Neural cell (in vitro differentiated cells): Measurements from ENCODE around the gene BIRC6. TPM values are rescaled to one million over a fixed set of nuclear protein-coding genes. Genes with fewer than 3 reads are reported as not detected.

Source experiments
- H2AFZ ChIP-seq: fragments of 200-600, 300-800 bp; sonication (generic), shearing (Covaris generic); 2 replicates; pipeline ENCODE4 v1.6.0; 2014; ENCODE audit warnings: low read depth, mild to moderate bottlenecking, antibody characterized with exemption, low read length, moderate library complexity
- H3F3A ChIP-seq: fragments of 200-600 bp; shearing (Covaris generic); 2 replicates; pipeline ENCODE4 v1.6.1; 2016; ENCODE audit warnings: mild to moderate bottlenecking, moderate library complexity, mixed read lengths, antibody characterized with exemption, low read length; ENCODE audit not compliant: insufficient read depth, poor library complexity, severe bottlenecking
- H3K27ac ChIP-seq: fragments of 200-600, 300-800 bp; sonication (generic), shearing (Covaris generic); 2 replicates; pipeline ENCODE4 v1.5.1; 2014; ENCODE audit warnings: mild to moderate bottlenecking, low read length, moderate library complexity
- H3K27me3 ChIP-seq: fragments of 300-800, 200-600 bp; sonication (generic), shearing (Covaris generic); 2 replicates; pipeline ENCODE4 v1.6.0; 2014; ENCODE audit warnings: mild to moderate bottlenecking, low read depth, low read length, moderate library complexity; ENCODE audit not compliant: insufficient read depth
- H3K36me3 ChIP-seq: fragments of 300-800, 200-600 bp; sonication (generic), shearing (Covaris generic); 2 replicates; pipeline ENCODE4 v1.5.1; 2014; ENCODE audit warnings: mild to moderate bottlenecking, antibody characterized with exemption, low read length, moderate library complexity; ENCODE audit not compliant: insufficient read depth
- H3K4me2 ChIP-seq: fragments of 300-800, 200-600 bp; sonication (generic), shearing (Covaris generic); 2 replicates; pipeline ENCODE4 v1.6.0; 2014; ENCODE audit warnings: mild to moderate bottlenecking, low read length
- H3K4me3 ChIP-seq: fragments of 300-800, 200-600 bp; sonication (generic), shearing (Covaris generic); 2 replicates; pipeline ENCODE4 v1.5.1; 2014; ENCODE audit warnings: mild to moderate bottlenecking, low read length, moderate library complexity
- H3K79me2 ChIP-seq: fragments of 200-600 bp; shearing (Covaris generic); replicated peaks from 2 replicates; pipeline ENCODE4 v1.6.0; 2014; ENCODE audit warnings: mild to moderate bottlenecking, low read length, moderate library complexity; ENCODE audit not compliant: insufficient read depth
- H3K9ac ChIP-seq: fragments of 300-800, 200-600 bp; sonication (generic), shearing (Covaris generic); 2 replicates; pipeline ENCODE4 v1.6.1; 2016; ENCODE audit warnings: mild to moderate bottlenecking, low read length, mixed read lengths
- H3K9me2 ChIP-seq: fragments of 200-600 bp; shearing (Covaris generic); 2 replicates; pipeline ENCODE4 v1.6.1; 2016; ENCODE audit warnings: mild to moderate bottlenecking, low read length, mixed read lengths; ENCODE audit not compliant: insufficient read depth
- H3K9me3 ChIP-seq: fragments of 200-600, 300-800 bp; sonication (generic), shearing (Covaris generic); 2 replicates; pipeline ENCODE4 v1.6.1; 2016; ENCODE audit warnings: mild to moderate bottlenecking, mixed run types, low read length, moderate library complexity, mixed read lengths
- H4K20me1 ChIP-seq: fragments of 200-600 bp; shearing (Covaris generic); 2 replicates; pipeline ENCODE4 v1.6.1; 2016; ENCODE audit warnings: mild to moderate bottlenecking, mixed run types; ENCODE audit not compliant: insufficient read depth
- EP300 ChIP-seq: fragments of 450-650 bp; conservative IDR thresholded peaks from 2 replicates; pipeline ENCODE4 v1.6.1; 2014; ENCODE audit warnings: antibody characterized with exemption, mild to moderate bottlenecking, moderate library complexity; ENCODE audit not compliant: poor library complexity, severe bottlenecking
- EZH2 ChIP-seq: fragments of 200-600, 300-800 bp; shearing (Covaris generic), sonication (generic); IDR thresholded peaks from 2 replicates; pipeline ENCODE4 v1.6.1; 2014; ENCODE audit warnings: antibody characterized with exemption, low read length, borderline replicate concordance, mild to moderate bottlenecking; ENCODE audit not compliant: insufficient read depth, poor library complexity, severe bottlenecking
- MXI1 ChIP-seq: fragments of 450-650 bp; conservative IDR thresholded peaks from 2 replicates; pipeline ENCODE4 v1.6.1; 2014; ENCODE audit warnings: antibody characterized with exemption, mild to moderate bottlenecking; ENCODE audit not compliant: poor library complexity, severe bottlenecking
- POLR2AphosphoS5 ChIP-seq: IDR thresholded peaks from 2 replicates; pipeline ENCODE4 v1.6.1; 2012
- RAD21 ChIP-seq: fragments of 450-650 bp; conservative IDR thresholded peaks from 2 replicates; pipeline ENCODE4 v1.6.1; 2014; ENCODE audit warnings: antibody characterized with exemption, mild to moderate bottlenecking, moderate library complexity
- SMC3 ChIP-seq: fragments of 450-650 bp; conservative IDR thresholded peaks from 2 replicates; pipeline ENCODE4 v1.6.1; 2014; ENCODE audit warnings: antibody characterized with exemption, mild to moderate bottlenecking, moderate library complexity; ENCODE audit not compliant: poor library complexity
- TAF1 ChIP-seq: IDR thresholded peaks from 2 replicates; pipeline ENCODE4 v1.6.1; 2012; ENCODE audit warnings: low read depth
- polyA plus RNA-seq: library from polyadenylated mRNA; depleted of rRNA; stranded (reverse); fragments of >200 nt; gene quantifications from 2 replicates; pipeline ENCODE4 v1.2.3, GENCODE V29; 2014
- TF ChIP-seq, protein P1 (sequence below): IDR thresholded peaks from 2 replicates; pipeline ENCODE4 v1.6.1; 2012; ENCODE audit warnings: borderline replicate concordance
- TF ChIP-seq, protein P2 (sequence below): fragments of 450-650 bp; IDR thresholded peaks from 2 replicates; pipeline ENCODE4 v1.5.1; 2014; ENCODE audit warnings: antibody characterized with exemption, mild to moderate bottlenecking, moderate library complexity; ENCODE audit not compliant: poor library complexity, severe bottlenecking

The BIRC6 gene
- polyA plus RNA-seq, 1 donor from 2014 or later, result 109 TPM

DNA sequence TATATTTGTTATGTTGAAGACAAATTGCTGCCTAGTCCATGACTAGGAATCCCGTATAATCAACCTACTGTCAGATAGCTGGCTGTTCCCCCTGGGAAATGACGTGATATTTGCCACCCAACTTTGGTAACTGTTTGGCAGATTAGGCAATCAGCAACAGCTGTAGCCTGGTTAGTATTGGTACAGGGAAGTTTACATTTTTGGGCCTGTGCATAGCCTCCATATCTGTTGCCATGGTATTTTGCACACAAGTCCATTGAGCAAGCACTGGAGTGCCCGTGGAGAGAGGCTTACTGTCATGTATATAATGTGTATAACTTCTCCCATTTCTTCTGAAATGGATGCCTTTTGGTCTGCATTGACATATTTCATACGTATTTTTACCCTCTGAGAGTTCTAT lies 27.7 kb downstream of the BIRC6 start:
- Histone ChIP-seq H3K79me2 (peaks cover 9% of the 10 kb centered on the region), H3K9ac (no peak overlapping the region), H4K20me1 (no peaks in the 10 kb centered on the region)

DNA sequence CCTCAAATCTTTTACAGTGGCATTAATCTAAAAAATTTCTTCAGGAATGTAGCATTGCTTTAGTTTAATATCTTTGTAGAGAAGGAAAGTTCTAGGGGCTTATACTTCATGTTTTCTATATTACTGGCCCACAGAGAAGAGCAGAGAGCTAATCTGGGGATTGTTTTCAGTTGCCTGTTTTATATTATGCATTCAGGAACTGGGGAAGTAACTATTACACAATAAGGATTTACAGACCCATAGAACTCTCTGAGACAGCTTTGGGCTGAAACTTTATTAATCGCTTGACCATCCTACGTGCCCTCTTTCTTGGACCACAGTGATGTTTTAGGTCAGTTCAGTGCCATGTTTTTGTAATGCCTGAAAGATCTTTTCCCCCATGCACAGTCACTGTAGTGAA lies 29.9 kb downstream of the BIRC6 start:
- no peak overlapping the region for H3K4me2 ChIP-seq
- no peak overlapping the region for H3K9ac ChIP-seq
- no peaks in the 10 kb centered on the region for H3K9me2 ChIP-seq
- H3K79me2 ChIP-seq, result peaks cover 5% of the 10 kb centered on the region
- H3K9me3 ChIP-seq, result no peaks in the 10 kb centered on the region
- no peaks in the 10 kb centered on the region for H3F3A ChIP-seq
- no peaks in the 10 kb centered on the region for H3K36me3 ChIP-seq
- no peak overlapping the region for H2AFZ ChIP-seq
- H3K27me3 ChIP-seq, result no peaks in the 10 kb centered on the region
- no peak overlapping the region for H3K4me3 ChIP-seq
- H3K27ac ChIP-seq, result no peak overlapping the region
- TF ChIP-seq EZH2 (no peak), EP300 (no peak), TAF1 (no peak), MXI1 (no peak), POLR2AphosphoS5 (no peak), SMC3 (no peak)
- TF ChIP-seq, protein P1, sequence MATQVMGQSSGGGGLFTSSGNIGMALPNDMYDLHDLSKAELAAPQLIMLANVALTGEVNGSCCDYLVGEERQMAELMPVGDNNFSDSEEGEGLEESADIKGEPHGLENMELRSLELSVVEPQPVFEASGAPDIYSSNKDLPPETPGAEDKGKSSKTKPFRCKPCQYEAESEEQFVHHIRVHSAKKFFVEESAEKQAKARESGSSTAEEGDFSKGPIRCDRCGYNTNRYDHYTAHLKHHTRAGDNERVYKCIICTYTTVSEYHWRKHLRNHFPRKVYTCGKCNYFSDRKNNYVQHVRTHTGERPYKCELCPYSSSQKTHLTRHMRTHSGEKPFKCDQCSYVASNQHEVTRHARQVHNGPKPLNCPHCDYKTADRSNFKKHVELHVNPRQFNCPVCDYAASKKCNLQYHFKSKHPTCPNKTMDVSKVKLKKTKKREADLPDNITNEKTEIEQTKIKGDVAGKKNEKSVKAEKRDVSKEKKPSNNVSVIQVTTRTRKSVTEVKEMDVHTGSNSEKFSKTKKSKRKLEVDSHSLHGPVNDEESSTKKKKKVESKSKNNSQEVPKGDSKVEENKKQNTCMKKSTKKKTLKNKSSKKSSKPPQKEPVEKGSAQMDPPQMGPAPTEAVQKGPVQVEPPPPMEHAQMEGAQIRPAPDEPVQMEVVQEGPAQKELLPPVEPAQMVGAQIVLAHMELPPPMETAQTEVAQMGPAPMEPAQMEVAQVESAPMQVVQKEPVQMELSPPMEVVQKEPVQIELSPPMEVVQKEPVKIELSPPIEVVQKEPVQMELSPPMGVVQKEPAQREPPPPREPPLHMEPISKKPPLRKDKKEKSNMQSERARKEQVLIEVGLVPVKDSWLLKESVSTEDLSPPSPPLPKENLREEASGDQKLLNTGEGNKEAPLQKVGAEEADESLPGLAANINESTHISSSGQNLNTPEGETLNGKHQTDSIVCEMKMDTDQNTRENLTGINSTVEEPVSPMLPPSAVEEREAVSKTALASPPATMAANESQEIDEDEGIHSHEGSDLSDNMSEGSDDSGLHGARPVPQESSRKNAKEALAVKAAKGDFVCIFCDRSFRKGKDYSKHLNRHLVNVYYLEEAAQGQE, result no peak
- TF ChIP-seq, protein P2, sequence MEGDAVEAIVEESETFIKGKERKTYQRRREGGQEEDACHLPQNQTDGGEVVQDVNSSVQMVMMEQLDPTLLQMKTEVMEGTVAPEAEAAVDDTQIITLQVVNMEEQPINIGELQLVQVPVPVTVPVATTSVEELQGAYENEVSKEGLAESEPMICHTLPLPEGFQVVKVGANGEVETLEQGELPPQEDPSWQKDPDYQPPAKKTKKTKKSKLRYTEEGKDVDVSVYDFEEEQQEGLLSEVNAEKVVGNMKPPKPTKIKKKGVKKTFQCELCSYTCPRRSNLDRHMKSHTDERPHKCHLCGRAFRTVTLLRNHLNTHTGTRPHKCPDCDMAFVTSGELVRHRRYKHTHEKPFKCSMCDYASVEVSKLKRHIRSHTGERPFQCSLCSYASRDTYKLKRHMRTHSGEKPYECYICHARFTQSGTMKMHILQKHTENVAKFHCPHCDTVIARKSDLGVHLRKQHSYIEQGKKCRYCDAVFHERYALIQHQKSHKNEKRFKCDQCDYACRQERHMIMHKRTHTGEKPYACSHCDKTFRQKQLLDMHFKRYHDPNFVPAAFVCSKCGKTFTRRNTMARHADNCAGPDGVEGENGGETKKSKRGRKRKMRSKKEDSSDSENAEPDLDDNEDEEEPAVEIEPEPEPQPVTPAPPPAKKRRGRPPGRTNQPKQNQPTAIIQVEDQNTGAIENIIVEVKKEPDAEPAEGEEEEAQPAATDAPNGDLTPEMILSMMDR, result no peak
- no peaks in the 10 kb centered on the region for H4K20me1 ChIP-seq

More for the DNA sequence above, 27.7 kb downstream of the BIRC6 start:
- Histone ChIP-seq H3F3A (no peaks in the 10 kb centered on the region), H3K4me2 (no peak overlapping the region), H3K9me2 (no peaks in the 10 kb centered on the region), H3K9me3 (no peaks in the 10 kb centered on the region), H3K36me3 (no peaks in the 10 kb centered on the region), H2AFZ (no peak overlapping the region), H3K4me3 (no peak overlapping the region), H3K27ac (no peak overlapping the region), H3K27me3 (no peaks in the 10 kb centered on the region)
- no peak for TF ChIP-seq EZH2
- TF ChIP-seq RAD21, result no peak
- TF ChIP-seq EP300, result no peak
- TF ChIP-seq MXI1, result no peak
- no peak for TF ChIP-seq POLR2AphosphoS5
- TF ChIP-seq, protein P1, result no peak
- no peak for TF ChIP-seq SMC3
- TF ChIP-seq TAF1, result no peak
- TF ChIP-seq, protein P2, result no peak
